Left ventricle myocardium inferior (tissue), 1 donor: ENCODE results near the gene RAB37. TPM values are rescaled to one million over a fixed set of nuclear protein-coding genes. Genes with fewer than 3 reads are reported as not detected.

Experiments used
- DNase-seq: peaks from one replicate; pipeline ENCODE4 v3.0.0-alpha.2; 2020
- H3K27ac ChIP-seq: fragments of 200-600 bp; replicated peaks from 2 replicates; pipeline ENCODE4 v1.8.0; 2021
- H3K27me3 ChIP-seq: fragments of 200-600 bp; 2 replicates; pipeline ENCODE4 v1.8.0; 2021; ENCODE audit warnings: low read depth
- H3K36me3 ChIP-seq: fragments of 200-600 bp; 2 replicates; pipeline ENCODE4 v1.8.0; 2021
- H3K4me1 ChIP-seq: fragments of 200-600 bp; 2 replicates; pipeline ENCODE4 v1.8.0; 2021
- H3K4me3 ChIP-seq: fragments of 200-600 bp; 2 replicates; pipeline ENCODE4 v1.8.0; 2021; ENCODE audit warnings: mild to moderate bottlenecking, moderate library complexity
- H3K9me3 ChIP-seq: fragments of 200-600 bp; replicated peaks from 2 replicates; pipeline ENCODE4 v1.8.0; 2021
- CTCF ChIP-seq: fragments of 200-600 bp; IDR thresholded peaks from 2 replicates; pipeline ENCODE4 v1.8.0; 2021; ENCODE audit warnings: antibody characterized with exemption, mild to moderate bottlenecking, borderline replicate concordance
- intact Hi-C: fragments of 100-400 bp; cut with micrococcal nuclease; formaldehyde crosslinking; loops from one replicate; pipeline ENCODE4 v1.11.0; 2022
- total RNA-seq: library from RNA; stranded (reverse); fragmentation: NEBNext Ultra II Directional; extraction: Animal tissue kit (Norgen Biotek cat#: 25700); gene quantifications from one replicate; pipeline ENCODE4 v1.2.1, GENCODE V29; 2021
- donor health status: DM: no; HTN: yes; CAD: no; lungs with severe emphysema.

Gene RAB37
- total RNA-seq, 1 donor from 2014 or later: 1.9 TPM

GRCh38 chr17:74757931-74758847 is 21.1 kb downstream of the RAB37 start:
- peak; percentile 45 for DNase-seq
- peaks cover 75% of the 10 kb centered on the region for H3K4me1 ChIP-seq

GRCh38 chr17:74758848-74759168 is 21.8 kb downstream of the RAB37 start:
- H3K27ac ChIP-seq: peak overlapping the region; percentile 78
- H3K4me1 ChIP-seq: peaks cover 81% of the 10 kb centered on the region
- H3K9me3 ChIP-seq: no peaks in the 10 kb centered on the region
- TF ChIP-seq CTCF: no peak
- intact Hi-C loops: no loop called here
- DNase-seq: no peak
- no peaks in the 10 kb centered on the region for H3K36me3 ChIP-seq
- H3K4me3 ChIP-seq: peak overlapping the region; percentile 34
- H3K27me3 ChIP-seq: no peaks in the 10 kb centered on the region

More at GRCh38 chr17:74757931-74758847, 21.1 kb downstream of the RAB37 start:
- Histone ChIP-seq H3K27me3 (no peaks in the 10 kb centered on the region), H3K4me3 (peak overlapping the region; percentile 34), H3K9me3 (no peaks in the 10 kb centered on the region), H3K36me3 (no peaks in the 10 kb centered on the region), H3K27ac (peak overlapping the region; percentile 78)
- TF ChIP-seq CTCF: no peak
- intact Hi-C loops: no loop called here

- DNase-seq: no peak
- no peak for TF ChIP-seq CTCF
- H3K9me3 ChIP-seq: no peaks in the 10 kb centered on the region
- peak overlapping the region; percentile 78 for H3K27ac ChIP-seq
- peaks cover 86% of the 10 kb centered on the region for H3K4me1 ChIP-seq
- no peaks in the 10 kb centered on the region for H3K27me3 ChIP-seq
- no peaks in the 10 kb centered on the region for H3K36me3 ChIP-seq
- H3K4me3 ChIP-seq: no peak overlapping the region
- intact Hi-C loops: no loop called here
Observed at GRCh38 chr17:74759243-74759801, 22.3 kb downstream of the RAB37 start.

DNA sequence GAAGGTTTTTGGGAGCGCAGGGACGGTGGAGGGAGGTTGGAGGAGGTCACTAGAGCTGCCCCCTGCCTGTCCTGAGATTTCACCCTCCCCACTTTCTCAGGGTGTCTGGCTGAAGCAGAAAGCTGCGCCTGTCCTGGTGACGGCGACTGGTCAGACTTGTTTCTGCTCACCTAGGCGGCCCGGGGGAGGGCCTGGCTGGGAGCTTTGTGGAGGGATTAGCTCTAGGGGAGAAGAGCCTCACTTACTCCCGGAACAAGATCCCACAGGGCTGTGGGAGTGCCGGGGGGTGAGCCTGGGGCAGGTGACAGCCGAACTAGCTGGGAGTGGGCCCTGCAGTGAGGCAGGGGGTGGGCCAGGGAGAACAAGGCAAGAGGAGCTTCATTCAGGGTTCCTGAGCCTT is 22.9 kb downstream of the RAB37 start:
- H3K27me3 ChIP-seq: no peaks in the 10 kb centered on the region
- H3K9me3 ChIP-seq: no peaks in the 10 kb centered on the region
- DNase-seq: no peak
- intact Hi-C loops: no loop called here
- peaks cover 92% of the 10 kb centered on the region for H3K4me1 ChIP-seq
- no peaks in the 10 kb centered on the region for H3K36me3 ChIP-seq
- H3K4me3 ChIP-seq: no peak overlapping the region
- TF ChIP-seq CTCF: no peak
- peak overlapping the region; percentile 78 for H3K27ac ChIP-seq

GRCh38 chr17:74760404-74761105 is 23.5 kb downstream of the RAB37 start:
- Histone ChIP-seq H3K36me3 (no peaks in the 10 kb centered on the region), H3K9me3 (no peaks in the 10 kb centered on the region), H3K27ac (peak overlapping the region; percentile 78), H3K27me3 (no peaks in the 10 kb centered on the region), H3K4me1 (peaks cover 89% of the 10 kb centered on the region), H3K4me3 (no peak overlapping the region)
- no peak for DNase-seq
- intact Hi-C loops: no loop called here
- no peak for TF ChIP-seq CTCF
